H1 (cell line): ENCODE data around the gene DCTN2. TPM values are rescaled to one million over a fixed set of nuclear protein-coding genes. Genes with fewer than 3 reads are reported as not detected.

Experiments used
- JUND ChIP-seq: IDR thresholded peaks from 2 replicates; pipeline ENCODE4 v1.6.1; 2011; ENCODE audit warnings: mild to moderate bottlenecking, improper control_type of control experiment, low read length
- TCF12 ChIP-seq: IDR thresholded peaks from 2 replicates; pipeline ENCODE4 v1.6.1; 2011; ENCODE audit warnings: low read depth, mild to moderate bottlenecking, low read length
- polyA plus RNA-seq, 7 experiments: library from polyadenylated mRNA; depleted of rRNA in 3 of 7; stranded (reverse) in 5 of 7; unstranded in 2 of 7; fragments of >200 nt in 5 of 7; fragments of 200-250 nt in 2 of 7; gene quantifications; 1 replicate in 5 of 7; 2 replicates in 1 of 7; 4 replicates in 1 of 7; pipeline versions ENCODE4 v1.2.1 to v1.2.3, GENCODE V29; 2011 to 2013; ENCODE audit warnings: missing spikeins in 2 of 7, mixed read lengths in 2 of 7
- total RNA-seq: library from RNA; stranded (reverse); fragmentation: NEBNext Ultra II Directional; extraction: Animal tissue kit (Norgen Biotek cat#: 25700); gene quantifications from 2 replicates; pipeline ENCODE4 v1.2.1, GENCODE V29; 2021

The DCTN2 gene
- total and polyA plus RNA-seq, 2 of the 8 experiments (the other 6 are each of a cell fraction or from before 2014, with no cell fraction given) = 90.3 to 91.9 TPM

GRCh38 chr12:57524814-57525614 is 22.0 kb downstream of the DCTN2 start (continued):
- TF ChIP-seq TCF12 (no peak), JUND (no peak)
- TF ChIP-seq, all 59 proteins: peak for 0
